ENCODE measurements around the gene SNX13.

DNA sequence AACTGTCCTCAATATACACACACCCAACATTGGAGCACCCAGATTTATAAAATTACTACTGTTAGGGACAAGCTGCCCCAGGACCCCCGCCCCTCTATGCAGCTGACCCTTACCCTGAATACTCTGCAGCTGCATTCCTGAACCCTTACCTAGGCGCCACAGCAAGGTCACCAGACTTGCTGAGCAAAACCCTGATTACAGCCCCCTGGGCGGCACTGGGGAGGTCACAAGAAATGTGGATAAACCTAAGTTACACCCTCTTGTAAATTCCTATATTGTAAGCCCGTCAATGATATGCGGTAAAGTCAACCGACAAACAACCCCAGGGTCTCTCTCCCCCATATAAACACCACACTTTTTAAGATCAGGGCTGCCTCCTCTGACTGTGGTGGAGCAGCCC is 25.1 kb downstream of the SNX13 start:
- TF ChIP-seq HDGF (IDR thresholded peaks at IDR 0.05; ENCODE audit: borderline replicate concordance) = no peak
- no peak for TF ChIP-seq NFRKB (IDR thresholded peaks at IDR 0.05)
- TF ChIP-seq FOXA1 (IDR thresholded peaks at IDR 0.05) = no peak
- no peak for TF ChIP-seq BHLHE40 (IDR thresholded peaks at IDR 0.05; ENCODE audit: borderline replicate concordance)
- no peak for TF ChIP-seq LEF1 (IDR thresholded peaks at IDR 0.05; ENCODE audit: borderline replicate concordance)
- no peak for TF ChIP-seq FOXM1 (IDR thresholded peaks at IDR 0.05; ENCODE audit: borderline replicate concordance)
- no peak for TF ChIP-seq TARDBP (IDR thresholded peaks at IDR 0.05)
- TF ChIP-seq CTBP1 (IDR thresholded peaks at IDR 0.05; ENCODE audit: borderline replicate concordance) = no peak
- TF ChIP-seq SP1 (IDR thresholded peaks at IDR 0.05) = no peak
- no peak for TF ChIP-seq SUZ12 (IDR thresholded peaks at IDR 0.05)
- no peak for TF ChIP-seq FOXK2 (IDR thresholded peaks at IDR 0.05)
